NCI-H2227 (cell line): ENCODE data around the gene KANK2.

Experiments used
- DNase-seq: peaks from one replicate; lab custom pipeline; 2025; ENCODE audit not compliant: unreplicated experiment; lab: John Stamatoyannopoulos, UW

KANK2 gene

DNA sequence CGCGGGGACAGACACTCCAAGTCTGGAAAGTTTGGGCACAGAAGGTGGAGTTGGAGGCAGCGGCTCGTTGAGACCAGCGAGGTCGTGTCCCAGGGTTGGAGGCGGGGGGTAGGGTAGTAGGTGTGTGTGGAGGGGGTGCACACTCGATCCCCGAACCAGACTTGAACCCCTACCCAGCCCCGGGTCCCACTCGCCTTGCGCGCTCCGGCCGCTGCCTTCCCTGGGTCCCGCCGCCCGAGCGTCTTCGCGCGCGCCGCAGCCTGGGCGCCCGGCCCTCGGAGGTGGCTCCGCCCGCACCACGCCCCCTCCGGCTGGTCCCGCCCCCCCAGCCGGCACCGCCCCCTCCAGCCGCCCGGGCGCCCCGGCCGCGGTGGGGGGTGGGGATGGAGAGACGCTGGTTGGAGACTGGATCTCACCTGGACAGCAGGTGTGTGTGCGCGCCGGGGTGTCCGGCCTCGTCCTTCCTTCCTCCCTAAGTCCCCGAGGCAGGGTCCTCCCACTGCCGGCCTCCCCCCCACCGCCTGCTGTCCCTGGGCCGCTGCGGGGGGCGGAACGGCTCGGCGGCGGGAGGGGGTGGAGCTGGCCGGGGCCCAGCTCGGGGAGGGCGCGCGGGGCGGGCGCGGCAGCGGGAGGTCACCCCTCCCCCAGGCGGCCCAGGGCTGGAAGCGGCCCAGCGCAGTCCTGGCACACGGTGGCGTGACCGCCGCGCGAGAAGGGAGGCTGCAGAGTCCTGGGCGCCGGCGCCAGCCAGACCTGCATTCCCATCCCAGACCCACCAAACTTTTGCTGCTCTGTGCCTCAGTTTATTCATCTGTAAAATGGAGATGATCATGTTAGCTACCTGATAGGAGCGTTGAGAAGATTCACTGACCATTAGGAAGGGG is at the start of gene KANK2:
Gene KANK2 (minus strand): TSS at position 255 of the 884 bp plus-strand sequence. CDS start 3,034 bp downstream, outside the sequence.
- DNase-seq: peak; percentile 81

DNA sequence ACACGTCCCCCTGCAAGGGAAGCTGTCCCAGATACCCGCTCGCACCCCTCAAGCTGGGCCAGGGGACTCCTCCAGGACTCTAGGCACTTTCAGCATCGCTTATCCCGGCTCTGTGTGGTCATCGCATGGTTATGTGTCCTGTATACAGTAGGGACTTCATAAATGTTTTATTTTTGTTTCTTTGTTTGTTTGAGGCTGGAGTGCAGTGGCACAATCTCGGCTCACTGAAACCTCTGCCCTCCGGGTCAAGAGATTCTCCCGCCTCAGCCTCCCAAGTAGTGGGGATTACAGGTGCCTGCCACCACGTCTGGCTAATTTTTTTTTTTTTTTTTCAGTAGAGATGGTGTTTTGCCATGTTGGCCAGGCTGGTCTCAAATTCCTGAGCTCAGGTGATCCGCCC is 49.6 kb upstream of the KANK2 start:
- no peak for DNase-seq

GRCh38 chr19:11244846-11245589 is 47.7 kb upstream of the KANK2 start:
- no peak for DNase-seq

GRCh38 chr19:11243798-11244169 is 46.4 kb upstream of the KANK2 start:
- DNase-seq: no peak

DNA sequence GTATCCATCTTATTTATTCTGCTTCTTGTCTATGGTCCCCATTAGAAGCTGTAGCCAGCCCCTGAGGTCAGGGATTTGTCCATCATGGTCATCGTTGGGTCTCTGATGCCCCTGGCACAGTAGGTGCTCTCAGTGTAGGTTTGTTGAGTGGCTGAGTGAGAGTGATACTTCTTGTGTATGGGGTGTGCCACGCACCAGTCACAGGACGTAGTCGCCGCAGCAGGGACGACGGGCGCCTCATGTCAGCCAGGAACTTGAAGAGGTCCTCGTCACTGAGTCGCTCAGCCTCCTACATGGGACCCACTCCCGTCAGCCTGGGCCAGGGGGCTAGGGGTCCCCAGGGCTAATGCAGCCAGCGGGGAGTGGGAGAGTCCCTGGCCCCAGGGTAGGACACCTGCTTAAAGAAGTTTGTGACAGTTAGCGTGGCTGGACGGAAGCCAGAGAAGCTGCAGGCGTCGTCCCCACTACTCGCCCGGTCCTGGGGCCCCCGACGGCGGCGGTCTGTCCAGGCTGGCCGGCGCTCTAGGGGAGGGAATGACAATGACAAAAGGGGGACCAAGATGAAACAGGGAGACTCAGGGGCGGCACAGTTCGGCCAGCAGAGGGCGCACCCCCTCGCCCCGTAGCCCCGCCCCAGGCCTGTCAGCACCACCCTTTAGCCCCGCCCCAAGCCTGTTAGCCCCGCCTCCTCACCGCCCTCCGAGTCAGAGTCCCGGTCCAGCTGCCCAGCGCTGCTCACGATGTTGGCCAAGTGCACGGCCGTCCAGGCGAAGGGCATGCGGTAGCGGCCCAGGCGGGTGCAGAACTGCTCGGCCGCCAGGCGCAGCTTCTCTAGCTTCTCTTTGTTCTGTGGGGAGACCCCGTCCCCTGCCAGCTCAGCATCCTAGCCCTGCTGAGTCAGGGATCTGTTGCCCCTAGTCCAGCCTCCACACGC is 45.8 kb upstream of the KANK2 start:
- peak; percentile 22 for DNase-seq

DNA sequence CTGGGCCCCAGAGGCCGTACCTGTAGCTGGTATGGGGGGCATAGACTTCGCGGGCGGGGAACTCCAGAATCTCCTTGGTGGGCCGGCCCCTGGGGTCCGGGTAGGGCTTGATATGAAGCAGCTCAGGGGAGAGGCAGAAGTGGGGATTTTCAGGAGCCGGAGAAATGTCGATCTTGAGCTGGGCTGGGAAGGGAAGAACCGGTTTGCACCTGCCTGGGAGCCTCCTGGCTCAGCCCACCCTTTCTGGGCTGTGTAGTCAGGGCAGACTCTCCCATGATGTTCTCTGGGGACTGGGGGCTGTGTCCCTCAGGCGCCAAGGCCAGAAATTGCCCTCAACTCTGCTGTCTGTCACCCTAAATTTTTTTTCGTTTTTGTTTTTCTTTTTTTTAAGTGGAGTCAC is 44.7 kb upstream of the KANK2 start:
- DNase-seq: no peak

DNA sequence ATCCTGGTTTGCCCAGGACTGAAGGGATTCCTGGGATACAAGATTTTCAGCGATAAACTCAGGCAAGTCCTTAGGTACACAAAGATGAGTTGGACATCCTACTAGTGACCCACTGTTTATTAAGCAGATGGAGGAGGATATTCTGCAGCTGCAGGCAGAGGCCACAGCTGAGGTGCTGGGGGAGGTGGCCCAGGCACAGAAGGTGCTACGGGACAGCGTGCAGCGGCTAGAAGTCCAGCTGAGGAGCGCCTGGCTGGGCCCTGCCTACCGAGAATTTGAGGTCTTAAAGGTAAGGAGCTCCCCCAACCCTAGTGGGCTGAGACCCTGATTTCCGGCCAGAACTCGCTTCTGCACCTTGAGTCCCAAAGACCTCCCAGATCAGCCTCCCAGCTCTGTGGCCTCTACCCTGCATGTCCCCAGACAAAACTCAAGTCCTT is 42.7 kb upstream of the KANK2 start:
- DNase-seq: no peak

DNA sequence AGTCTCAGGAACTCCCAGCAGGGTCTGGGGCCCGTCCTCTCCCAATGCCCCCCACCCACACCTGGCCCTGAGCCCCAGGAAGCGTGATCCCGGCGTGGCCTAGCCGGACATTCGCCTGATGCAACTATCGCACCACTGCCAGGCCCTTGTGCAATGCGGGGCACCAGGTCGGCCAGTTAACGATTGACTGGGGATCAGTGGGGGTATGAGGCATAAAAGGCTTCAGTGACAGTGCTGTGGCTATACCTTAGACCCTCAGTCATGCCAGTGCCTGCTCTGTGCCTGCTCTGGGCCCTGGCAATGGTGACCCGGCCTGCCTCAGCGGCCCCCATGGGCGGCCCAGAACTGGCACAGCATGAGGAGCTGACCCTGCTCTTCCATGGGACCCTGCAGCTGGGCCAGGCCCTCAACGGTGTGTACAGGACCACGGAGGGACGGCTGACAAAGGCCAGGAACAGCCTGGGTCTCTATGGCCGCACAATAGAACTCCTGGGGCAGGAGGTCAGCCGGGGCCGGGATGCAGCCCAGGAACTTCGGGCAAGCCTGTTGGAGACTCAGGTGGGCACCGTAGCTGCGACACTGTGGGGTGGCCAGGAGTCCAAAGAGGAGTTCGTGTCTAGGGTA is 42.1 kb upstream of the KANK2 start, which contains the start of gene ANGPTL8:
Gene ANGPTL8 (plus strand): TSS at position 243 of the 624 bp plus-strand sequence. CDS start 19 bp downstream, at position 262.
- no peak for DNase-seq

GRCh38 chr19:11238781-11239376 is 41.5 kb upstream of the KANK2 start:
- no peak for DNase-seq

- no peak for DNase-seq
Observed at GRCh38 chr19:11238041-11238440, 40.7 kb upstream of the KANK2 start.

DNA sequence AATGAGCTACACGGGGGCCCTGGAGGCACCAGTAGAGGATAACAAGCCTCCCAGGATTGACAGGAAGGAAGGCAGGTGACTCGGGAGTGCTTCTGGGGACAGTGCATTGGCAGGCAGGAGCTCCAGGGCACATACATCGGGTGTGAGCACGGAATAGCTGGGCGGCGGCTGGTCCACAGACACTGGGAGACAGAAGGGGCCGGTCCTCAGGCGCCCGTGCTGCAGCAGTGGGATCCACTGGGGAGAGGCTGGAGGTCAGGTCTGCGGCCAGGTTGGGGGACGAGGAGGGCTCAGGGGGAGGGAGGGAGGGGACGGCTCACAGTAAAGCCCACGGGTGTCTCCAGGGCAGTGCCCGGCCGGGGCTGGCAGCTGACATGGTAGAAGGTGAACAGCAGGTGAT is 40.0 kb upstream of the KANK2 start:
- DNase-seq: no peak

DNA sequence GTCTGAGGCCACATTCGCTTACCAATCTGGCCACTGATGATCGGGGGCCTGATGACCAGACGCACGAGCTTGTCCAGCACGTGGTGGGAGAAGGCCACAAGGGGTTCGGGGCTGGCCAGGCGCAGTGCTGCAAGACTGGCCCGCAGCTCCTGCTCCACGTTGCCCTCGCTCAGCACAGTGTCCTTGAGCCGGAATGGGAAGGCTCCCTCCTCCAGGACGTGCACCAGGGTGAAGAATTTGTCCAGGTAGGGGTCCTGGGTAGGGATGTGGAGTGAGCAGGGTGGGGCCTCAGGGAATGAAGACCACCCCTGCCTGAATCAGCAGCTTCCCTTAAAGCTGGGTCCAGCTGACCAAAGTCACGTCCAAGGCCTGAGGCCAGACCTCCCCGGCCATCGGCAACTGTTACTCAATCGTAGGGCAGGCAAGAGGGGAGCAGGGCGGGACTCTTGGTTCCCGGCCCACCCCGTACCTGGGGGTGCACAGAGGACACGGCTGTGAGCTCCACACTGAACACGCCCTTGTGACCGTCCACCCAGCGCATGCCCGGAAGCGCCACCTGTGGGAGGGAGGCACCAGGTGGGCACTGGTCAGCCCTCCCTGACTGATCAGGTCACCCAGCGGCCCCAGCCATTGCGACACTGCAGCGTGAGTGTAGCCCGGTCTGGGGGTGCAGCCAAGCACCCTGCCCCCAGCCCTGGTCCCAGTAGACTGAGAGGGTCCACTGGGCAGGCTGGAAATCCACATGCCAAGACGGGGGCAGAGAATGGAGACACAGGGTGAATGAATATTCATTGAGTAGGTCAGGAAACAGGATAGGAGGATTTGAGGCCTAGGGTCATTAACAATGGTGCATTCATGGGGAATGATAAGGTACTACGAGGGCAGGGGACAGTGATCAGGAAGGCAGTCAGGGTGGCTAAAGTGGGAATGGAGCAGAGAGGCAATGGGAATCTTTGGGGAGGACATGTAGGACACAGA is 39.3 kb upstream of the KANK2 start:
- no peak for DNase-seq

DNA sequence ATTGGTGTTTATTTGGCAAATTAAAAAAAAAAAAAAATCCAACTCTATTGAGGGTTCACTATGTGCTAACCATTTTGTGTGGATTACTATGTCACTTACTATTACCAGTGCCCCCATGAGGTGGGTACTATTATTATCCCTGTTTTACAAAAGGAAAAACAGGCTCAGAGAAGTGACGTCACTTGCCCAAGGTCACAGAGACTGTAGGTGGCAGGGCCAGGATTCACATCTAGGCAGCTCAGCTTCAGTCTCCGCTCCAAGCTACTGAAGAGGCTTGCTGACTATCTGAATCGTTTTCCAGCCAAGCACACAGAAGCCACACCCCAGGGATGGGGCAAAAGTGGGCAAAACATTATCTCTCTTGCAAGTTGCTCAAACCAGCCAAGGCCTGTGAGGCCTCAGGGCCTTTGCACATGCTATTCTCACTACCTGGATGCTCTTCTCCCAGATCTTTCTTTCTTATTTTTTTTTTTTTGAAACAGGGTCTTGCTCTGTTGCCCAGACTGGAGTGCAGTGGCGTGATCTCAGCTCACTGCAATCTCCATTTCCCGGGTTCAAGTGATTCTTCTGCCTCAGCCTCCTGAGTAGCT is 37.2 kb upstream of the KANK2 start:
- no peak for DNase-seq

GRCh38 chr19:11233073-11233472 is 35.7 kb upstream of the KANK2 start:
- no peak for DNase-seq

GRCh38 chr19:11232555-11232954 is 35.2 kb upstream of the KANK2 start:
- no peak for DNase-seq

DNA sequence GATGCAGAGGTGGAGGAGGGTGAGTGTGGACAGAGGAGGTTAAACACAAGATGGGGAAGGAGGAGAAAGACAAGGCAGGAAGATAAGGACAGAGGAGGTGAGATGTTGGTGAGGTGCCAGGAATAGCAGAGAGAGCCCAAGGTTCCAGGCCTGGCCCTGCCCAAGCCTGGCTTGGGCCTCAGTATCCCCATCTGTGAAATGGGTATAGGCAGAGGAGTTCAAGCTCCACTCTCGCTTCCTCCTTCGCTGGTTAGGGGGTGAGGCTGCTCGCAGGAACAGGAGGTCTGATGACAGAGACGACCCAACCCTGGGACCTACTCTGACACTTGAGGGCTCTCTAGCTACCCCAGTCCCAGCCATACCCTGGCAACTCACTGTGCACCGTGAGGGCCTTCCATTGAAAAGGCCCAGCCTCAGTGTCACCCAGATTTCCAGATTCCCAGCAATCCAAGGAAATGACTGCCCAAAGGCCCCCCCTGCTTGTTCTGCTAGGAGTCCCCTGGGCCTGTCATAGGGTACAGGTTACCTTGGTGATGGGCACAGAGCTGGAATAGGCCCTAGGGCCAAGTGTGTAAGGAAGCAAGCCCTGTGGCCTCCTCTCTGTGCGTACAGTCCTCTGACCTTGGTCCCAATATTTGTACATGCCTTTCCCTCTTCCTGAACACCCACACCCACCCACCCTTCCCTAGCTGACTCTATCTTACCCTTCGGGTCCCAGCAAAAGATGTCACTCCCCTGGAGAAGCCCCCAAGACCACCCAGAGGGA is 33.5 kb upstream of the KANK2 start:
- DNase-seq: no peak

DNA sequence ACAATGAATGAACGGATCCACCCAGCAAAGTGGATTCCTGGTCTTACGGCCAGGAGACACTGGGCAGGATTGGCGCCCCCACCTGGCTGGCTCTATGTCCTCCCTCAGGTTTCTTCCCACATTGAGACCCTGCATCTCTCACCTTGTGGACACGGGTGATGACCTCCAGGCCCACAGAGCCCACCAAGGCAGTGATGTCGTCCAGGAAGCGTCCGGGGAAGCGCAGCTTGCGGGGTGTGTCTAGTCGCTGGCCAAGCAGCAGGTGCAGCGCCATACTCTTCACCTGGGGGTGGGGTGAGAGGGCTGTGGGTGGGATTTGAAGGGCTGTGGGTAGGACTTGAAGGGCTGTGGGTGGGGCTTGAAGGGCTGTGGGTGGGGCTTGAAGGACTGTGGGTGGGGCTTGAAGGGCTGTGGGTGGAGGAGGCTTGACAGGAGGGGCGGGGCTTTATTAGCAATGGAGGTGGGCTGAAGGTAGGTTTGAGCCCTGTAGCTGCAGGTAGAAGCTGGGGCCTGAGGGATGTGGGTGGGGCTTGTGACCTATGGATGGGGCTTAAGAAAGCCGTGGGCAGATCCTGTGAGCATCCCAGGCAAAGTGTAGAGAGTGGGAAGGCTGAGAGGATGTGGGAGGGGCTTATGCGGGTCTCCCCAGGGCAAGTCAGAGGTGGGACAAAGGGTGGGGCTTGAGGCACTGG is 30.0 kb upstream of the KANK2 start:
- no peak for DNase-seq
